Suppressor macrophage treated with lipopolysaccharide for 4 hours (primary cell): Measurements from ENCODE around the gene MUC20.
"Not testable (repeated sequence)": the region's sequence is repeated elsewhere in the genome, so short reads cannot be mapped to it uniquely, and the experiment has no call there.

Experiments used
- DNase-seq: peaks from one replicate; pipeline ENCODE4 v3.0.0-alpha.2; 2020

The MUC20 gene

GRCh38 chr3:195731356-195731905 lies 10.7 kb downstream of the MUC20 start:
- DNase-seq = no peak

GRCh38 chr3:195732940-195733339 lies 12.2 kb downstream of the MUC20 start:
- DNase-seq = no peak

GRCh38 chr3:195735036-195735695 lies 14.4 kb downstream of the MUC20 start:
- DNase-seq = no peak

- no peak for DNase-seq
Observed at GRCh38 chr3:195736866-195737490, 16.2 kb downstream of the MUC20 start.

- peak; percentile 58 for DNase-seq
Observed at GRCh38 chr3:195737782-195738181, 17.0 kb downstream of the MUC20 start.

GRCh38 chr3:195738274-195739044 lies 17.7 kb downstream of the MUC20 start:
- DNase-seq = no peak

- no peak for DNase-seq
Observed at GRCh38 chr3:195739561-195740111, 18.9 kb downstream of the MUC20 start.

- no peak for DNase-seq
Observed at GRCh38 chr3:195744437-195744836, 23.7 kb downstream of the MUC20 start.

GRCh38 chr3:195746346-195746745 lies 25.6 kb downstream of the MUC20 start:
- no peak for DNase-seq

- DNase-seq = no peak
Observed at GRCh38 chr3:195746751-195747150, 26.0 kb downstream of the MUC20 start.

- no peak for DNase-seq
Observed at GRCh38 chr3:195748661-195749060, 27.9 kb downstream of the MUC20 start.

GRCh38 chr3:195749101-195749500 lies 28.3 kb downstream of the MUC20 start:
- not testable (repeated sequence) for DNase-seq

- DNase-seq = no peak
Observed at GRCh38 chr3:195750797-195751520, 30.2 kb downstream of the MUC20 start.

GRCh38 chr3:195751560-195751959 lies 30.8 kb downstream of the MUC20 start:
- no peak for DNase-seq

- DNase-seq = no peak
Observed at GRCh38 chr3:195752066-195752465, 31.3 kb downstream of the MUC20 start.

GRCh38 chr3:195752546-195753331 lies 32.0 kb downstream of the MUC20 start:
- no peak for DNase-seq

- no peak for DNase-seq
Observed at GRCh38 chr3:195753581-195753980, 32.8 kb downstream of the MUC20 start.

- DNase-seq = no peak
Observed at GRCh38 chr3:195754141-195754540, 33.4 kb downstream of the MUC20 start.

- no peak for DNase-seq
Observed at GRCh38 chr3:195754906-195755305, 34.1 kb downstream of the MUC20 start.

- no peak for DNase-seq
Observed at GRCh38 chr3:195755391-195755790, 34.6 kb downstream of the MUC20 start.

GRCh38 chr3:195755791-195756676 lies 35.3 kb downstream of the MUC20 start:
- DNase-seq = no peak
